Measurements from ENCODE around the gene SIRPA.

Gene SIRPA

GRCh38 chr20:1898482-1899240, 3.5 kb downstream of the SIRPA start:
- H3K36me3 ChIP-seq (ENCODE audit: control insufficient read depth, low read length), result no peaks in the 10 kb centered on the region
- no peaks in the 10 kb centered on the region for H3K9me3 ChIP-seq (ENCODE audit: control insufficient read depth, insufficient read depth, low read length)
- no peaks in the 10 kb centered on the region for H3K79me2 ChIP-seq (ENCODE audit: control insufficient read depth, low read length)
- no peak overlapping the region for H3K4me3 ChIP-seq (ENCODE audit: low read length)
- peaks cover 11% of the 10 kb centered on the region for H3K4me1 ChIP-seq (ENCODE audit: control insufficient read depth, low read length)
- H3F3A ChIP-seq (ENCODE audit: control insufficient read depth, insufficient read depth), result no peaks in the 10 kb centered on the region
- H3K27ac ChIP-seq (ENCODE audit: low read depth, low read length), result no peak overlapping the region
- H3K9me2 ChIP-seq (replicated peaks; ENCODE audit: control insufficient read depth, low read length), result no peaks in the 10 kb centered on the region
- H4K20me1 ChIP-seq (ENCODE audit: control insufficient read depth, insufficient read depth, low read depth, low read length), result 0 out of 2 replicates have a peak, but pooled peaks cover 3% of the 10 kb centered on the region
- peaks cover 43% of the 10 kb centered on the region for H3K27me3 ChIP-seq (ENCODE audit: control insufficient read depth, low read length)
- H3K4me2 ChIP-seq (ENCODE audit: low read length), result no peak overlapping the region
- TF ChIP-seq CTCF (IDR thresholded peaks at IDR 0.05; ENCODE audit: low read depth, low read length, poor library complexity, severe bottlenecking) (no peak), EZH2phosphoT487 (IDR thresholded peaks at IDR 0.05; ENCODE audit: borderline replicate concordance, low read length) (no peak)

- 0 out of 2 replicates have a peak, but pooled peaks cover 3% of the 10 kb centered on the region for H4K20me1 ChIP-seq (ENCODE audit: control insufficient read depth, insufficient read depth, low read depth, low read length)
- H3F3A ChIP-seq (ENCODE audit: control insufficient read depth, insufficient read depth), result no peaks in the 10 kb centered on the region
- no peaks in the 10 kb centered on the region for H3K9me2 ChIP-seq (replicated peaks; ENCODE audit: control insufficient read depth, low read length)
- no peaks in the 10 kb centered on the region for H3K9me3 ChIP-seq (ENCODE audit: control insufficient read depth, insufficient read depth, low read length)
- peaks cover 41% of the 10 kb centered on the region for H3K27me3 ChIP-seq (ENCODE audit: control insufficient read depth, low read length)
- no peak overlapping the region for H3K4me3 ChIP-seq (ENCODE audit: low read length)
- H3K36me3 ChIP-seq (ENCODE audit: control insufficient read depth, low read length), result no peaks in the 10 kb centered on the region
- no peak overlapping the region for H3K27ac ChIP-seq (ENCODE audit: low read depth, low read length)
- H3K4me2 ChIP-seq (ENCODE audit: low read length), result no peak overlapping the region
- TF ChIP-seq CTCF (IDR thresholded peaks at IDR 0.05; ENCODE audit: low read depth, low read length, poor library complexity, severe bottlenecking) (no peak), EZH2phosphoT487 (IDR thresholded peaks at IDR 0.05; ENCODE audit: borderline replicate concordance, low read length) (no peak)
- H3K79me2 ChIP-seq (ENCODE audit: control insufficient read depth, low read length), result no peaks in the 10 kb centered on the region
- H3K4me1 ChIP-seq (ENCODE audit: control insufficient read depth, low read length), result peaks cover 11% of the 10 kb centered on the region
Measured at GRCh38 chr20:1899241-1899525, 4.0 kb downstream of the SIRPA start.

- H3K4me2 ChIP-seq (ENCODE audit: low read length), result no peak overlapping the region
- H3K9me3 ChIP-seq (ENCODE audit: control insufficient read depth, insufficient read depth, low read length), result no peaks in the 10 kb centered on the region
- no peaks in the 10 kb centered on the region for H3K36me3 ChIP-seq (ENCODE audit: control insufficient read depth, low read length)
- H3K27ac ChIP-seq (ENCODE audit: low read depth, low read length), result no peak overlapping the region
- peaks cover 37% of the 10 kb centered on the region for H3K27me3 ChIP-seq (ENCODE audit: control insufficient read depth, low read length)
- TF ChIP-seq CTCF (IDR thresholded peaks at IDR 0.05; ENCODE audit: low read depth, low read length, poor library complexity, severe bottlenecking), result peak; percentile 61
- no peak for TF ChIP-seq EZH2phosphoT487 (IDR thresholded peaks at IDR 0.05; ENCODE audit: borderline replicate concordance, low read length)
- 0 out of 2 replicates have a peak, but pooled peaks cover 3% of the 10 kb centered on the region for H4K20me1 ChIP-seq (ENCODE audit: control insufficient read depth, insufficient read depth, low read depth, low read length)
- H3K9me2 ChIP-seq (replicated peaks; ENCODE audit: control insufficient read depth, low read length), result no peaks in the 10 kb centered on the region
- H3K79me2 ChIP-seq (ENCODE audit: control insufficient read depth, low read length), result no peaks in the 10 kb centered on the region
- no peaks in the 10 kb centered on the region for H3F3A ChIP-seq (ENCODE audit: control insufficient read depth, insufficient read depth)
- H3K4me1 ChIP-seq (ENCODE audit: control insufficient read depth, low read length), result peaks cover 11% of the 10 kb centered on the region
- no peak overlapping the region for H3K4me3 ChIP-seq (ENCODE audit: low read length)
Measured at GRCh38 chr20:1900321-1900801, 5.2 kb downstream of the SIRPA start.
